Heart left ventricle (tissue), 13 donors: ENCODE data around the gene BCAR3.

ENCODE experiments used
- POLR2A ChIP-seq, 2 donors: fragments of 450-650 bp; IDR thresholded peaks; one replicate each; pipeline ENCODE4 v1.6.1; 2017; ENCODE audit warnings: antibody characterized with exemption in 2 of 2, mild to moderate bottlenecking in 2 of 2, moderate library complexity in 2 of 2
- TF ChIP-seq, protein P1 (sequence below), 12 donors: fragments of 200-600 bp; sonication (generic) in 4 of 12; IDR thresholded peaks; one replicate each; pipeline versions ENCODE4 v1.5.0 to v1.8.0; 2018 to 2022; ENCODE audit warnings: antibody characterized with exemption in 12 of 12, mild to moderate bottlenecking in 5 of 12
- donor health status: ischemic (EF 13 %, LVEDD 7.1; RV severe dilation, severe dysfunction).
- donor health status: DM: no; HTN: yes; CAD: no.
- donor health status: DM: no; HTN: no; CAD: no.
- donor health status: ischemic (EF 25% LVEDD 6.9; RV normal size, moderate dysfunction).
- donor health status: ischemic (EF 25% LVEDD 5.7; RV mildly dilated, moderate dysfunction).
- donor health status: ischemic (EF 35%, LVEDD 5.7; RV mildly dilated, moderate dysfunction).
- donor health status: nonischemic (EF 11% LVEDD 7.7; RV severe dilation, severe dysfunction).
- donor health status: DM: yes; HTN: yes; CAD: no.
- donor health status: PGD.
- donor health status: ischemic (EF 29% LVEDD 5.4; RV normal size, mild dysfunction).
- donor health status: nonischemic (EF 23%, LVEDD 6.1; RV moderate dilation, normal function).

GRCh38 chr1:93665015-93665414 lies 16.6 kb downstream of the BCAR3 start:
- no peak for TF ChIP-seq POLR2A (IDR thresholded peaks at IDR 0.05)
- TF ChIP-seq, protein P1, sequence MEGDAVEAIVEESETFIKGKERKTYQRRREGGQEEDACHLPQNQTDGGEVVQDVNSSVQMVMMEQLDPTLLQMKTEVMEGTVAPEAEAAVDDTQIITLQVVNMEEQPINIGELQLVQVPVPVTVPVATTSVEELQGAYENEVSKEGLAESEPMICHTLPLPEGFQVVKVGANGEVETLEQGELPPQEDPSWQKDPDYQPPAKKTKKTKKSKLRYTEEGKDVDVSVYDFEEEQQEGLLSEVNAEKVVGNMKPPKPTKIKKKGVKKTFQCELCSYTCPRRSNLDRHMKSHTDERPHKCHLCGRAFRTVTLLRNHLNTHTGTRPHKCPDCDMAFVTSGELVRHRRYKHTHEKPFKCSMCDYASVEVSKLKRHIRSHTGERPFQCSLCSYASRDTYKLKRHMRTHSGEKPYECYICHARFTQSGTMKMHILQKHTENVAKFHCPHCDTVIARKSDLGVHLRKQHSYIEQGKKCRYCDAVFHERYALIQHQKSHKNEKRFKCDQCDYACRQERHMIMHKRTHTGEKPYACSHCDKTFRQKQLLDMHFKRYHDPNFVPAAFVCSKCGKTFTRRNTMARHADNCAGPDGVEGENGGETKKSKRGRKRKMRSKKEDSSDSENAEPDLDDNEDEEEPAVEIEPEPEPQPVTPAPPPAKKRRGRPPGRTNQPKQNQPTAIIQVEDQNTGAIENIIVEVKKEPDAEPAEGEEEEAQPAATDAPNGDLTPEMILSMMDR (IDR thresholded peaks at IDR 0.05): no peak
